ENCODE results near the gene TOLLIP. TPM values are rescaled to one million over a fixed set of nuclear protein-coding genes. Genes with fewer than 3 reads are reported as not detected.

TOLLIP gene
- total RNA-seq, 1 experiment from 2014 or later, result 53.4 TPM

DNA sequence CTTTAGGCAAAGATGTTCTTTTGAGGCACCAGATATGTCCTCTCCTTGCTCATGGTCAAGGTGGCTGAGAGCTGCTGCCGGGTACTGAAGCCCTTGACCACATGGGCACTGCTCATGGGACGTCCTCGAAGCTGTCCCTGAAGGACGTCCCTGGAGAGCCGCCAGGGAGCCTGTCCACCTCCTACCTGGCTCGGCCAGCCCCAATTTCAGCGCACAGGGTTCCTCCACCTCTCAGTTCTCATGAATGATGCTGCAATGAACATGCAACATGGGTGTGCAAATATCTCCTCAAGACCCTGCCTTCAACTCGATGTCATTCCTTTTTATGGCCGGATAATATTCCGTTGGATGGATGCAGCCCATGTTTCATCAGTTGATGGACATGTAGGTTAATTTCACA lies 24.4 kb upstream of the TOLLIP start:
- Mint-ChIP-seq H3K27me3 (ENCODE audit: unreplicated experiment) (no peaks in the 10 kb centered on the region), H3K27ac (ENCODE audit: unreplicated experiment) (no peak overlapping the region), H3K9me3 (ENCODE audit: low read depth, unreplicated experiment) (peaks cover 9% of the 10 kb centered on the region), H3K36me3 (ENCODE audit: insufficient read depth, unreplicated experiment) (peaks cover 18% of the 10 kb centered on the region), H3K4me1 (ENCODE audit: low read depth, unreplicated experiment) (no peaks in the 10 kb centered on the region), H3K4me3 (ENCODE audit: low read depth, unreplicated experiment) (no peak overlapping the region)
- no TSS peak for BruUV-seq (replicated peaks)
- intact Hi-C loops (cut with micrococcal nuclease; ENCODE audit: unreplicated experiment), result no loop called here
- no peak for DNase-seq
- CTCF ChIA-PET, result no interaction called here
- TF ChIP-seq, protein P1, sequence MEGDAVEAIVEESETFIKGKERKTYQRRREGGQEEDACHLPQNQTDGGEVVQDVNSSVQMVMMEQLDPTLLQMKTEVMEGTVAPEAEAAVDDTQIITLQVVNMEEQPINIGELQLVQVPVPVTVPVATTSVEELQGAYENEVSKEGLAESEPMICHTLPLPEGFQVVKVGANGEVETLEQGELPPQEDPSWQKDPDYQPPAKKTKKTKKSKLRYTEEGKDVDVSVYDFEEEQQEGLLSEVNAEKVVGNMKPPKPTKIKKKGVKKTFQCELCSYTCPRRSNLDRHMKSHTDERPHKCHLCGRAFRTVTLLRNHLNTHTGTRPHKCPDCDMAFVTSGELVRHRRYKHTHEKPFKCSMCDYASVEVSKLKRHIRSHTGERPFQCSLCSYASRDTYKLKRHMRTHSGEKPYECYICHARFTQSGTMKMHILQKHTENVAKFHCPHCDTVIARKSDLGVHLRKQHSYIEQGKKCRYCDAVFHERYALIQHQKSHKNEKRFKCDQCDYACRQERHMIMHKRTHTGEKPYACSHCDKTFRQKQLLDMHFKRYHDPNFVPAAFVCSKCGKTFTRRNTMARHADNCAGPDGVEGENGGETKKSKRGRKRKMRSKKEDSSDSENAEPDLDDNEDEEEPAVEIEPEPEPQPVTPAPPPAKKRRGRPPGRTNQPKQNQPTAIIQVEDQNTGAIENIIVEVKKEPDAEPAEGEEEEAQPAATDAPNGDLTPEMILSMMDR (IDR thresholded peaks at IDR 0.05; ENCODE audit: unreplicated experiment), result no peak

DNA sequence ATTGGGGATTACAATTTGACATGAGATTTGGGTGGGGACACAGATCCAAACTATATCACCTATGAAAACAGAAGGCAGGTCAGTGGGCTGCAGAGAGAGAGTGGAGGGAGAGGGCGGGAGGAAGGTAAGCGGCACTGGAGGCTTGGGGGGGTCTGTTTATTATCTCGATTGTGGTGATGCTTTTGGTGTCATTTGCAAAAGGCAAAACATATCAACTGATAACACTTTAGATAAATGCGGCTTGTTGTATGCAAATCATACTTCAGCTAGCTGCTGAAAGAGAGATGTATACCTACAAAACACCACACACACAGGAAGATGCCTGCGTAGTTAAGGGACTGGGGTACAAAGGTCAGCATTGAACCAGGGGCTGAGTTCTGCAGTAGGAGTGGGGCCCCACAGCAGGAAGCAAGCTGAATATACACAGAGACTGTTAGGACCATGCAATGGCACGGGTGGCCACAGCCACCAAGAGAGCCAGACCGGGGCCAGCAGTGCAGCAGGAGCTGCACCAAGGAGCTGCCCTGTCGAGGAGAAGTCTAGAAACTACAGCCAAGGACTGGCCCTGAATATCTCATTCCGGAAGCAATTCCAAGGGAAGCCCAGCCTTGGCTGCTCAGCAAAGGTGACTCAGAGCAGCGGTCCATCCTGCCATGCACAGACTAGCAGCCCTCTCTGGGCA lies 23.8 kb upstream of the TOLLIP start:
- CTCF ChIA-PET, result no interaction called here
- H3K36me3 Mint-ChIP-seq (ENCODE audit: insufficient read depth, unreplicated experiment), result peaks cover 18% of the 10 kb centered on the region
- no peaks in the 10 kb centered on the region for H3K4me1 Mint-ChIP-seq (ENCODE audit: low read depth, unreplicated experiment)
- no peak for DNase-seq
- H3K4me3 Mint-ChIP-seq (ENCODE audit: low read depth, unreplicated experiment), result no peak overlapping the region
- no peaks in the 10 kb centered on the region for H3K27me3 Mint-ChIP-seq (ENCODE audit: unreplicated experiment)
- intact Hi-C loops (cut with micrococcal nuclease; ENCODE audit: unreplicated experiment), result no loop called here
- H3K9me3 Mint-ChIP-seq (ENCODE audit: low read depth, unreplicated experiment), result peaks cover 13% of the 10 kb centered on the region
- no TSS peak for BruUV-seq (replicated peaks)
- no peak overlapping the region for H3K27ac Mint-ChIP-seq (ENCODE audit: unreplicated experiment)
- TF ChIP-seq, protein P1 (IDR thresholded peaks at IDR 0.05; ENCODE audit: unreplicated experiment), result no peak

DNA sequence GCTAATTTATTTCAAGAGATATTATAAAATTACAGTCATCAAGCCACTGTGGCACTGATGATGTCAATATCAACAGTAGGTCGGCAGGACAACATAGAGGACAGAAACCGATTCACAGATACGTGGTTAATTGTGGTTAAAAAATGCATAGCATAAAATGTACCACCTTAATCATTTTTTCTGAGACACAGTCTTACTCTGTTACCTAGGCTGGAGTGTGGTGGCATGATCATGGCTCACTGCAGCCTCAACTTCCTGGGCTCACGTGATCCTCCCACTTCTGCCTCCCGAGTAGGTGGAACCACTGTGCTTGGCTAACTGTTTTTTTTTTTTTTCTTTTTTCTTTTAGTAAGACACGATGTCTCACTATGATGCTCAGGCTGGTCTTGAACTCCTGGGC lies 21.0 kb upstream of the TOLLIP start:
- no peaks in the 10 kb centered on the region for H3K4me1 Mint-ChIP-seq (ENCODE audit: low read depth, unreplicated experiment)
- peaks cover 13% of the 10 kb centered on the region for H3K9me3 Mint-ChIP-seq (ENCODE audit: low read depth, unreplicated experiment)
- CTCF ChIA-PET, result no interaction called here
- TF ChIP-seq, protein P1 (IDR thresholded peaks at IDR 0.05; ENCODE audit: unreplicated experiment), result no peak
- H3K27me3 Mint-ChIP-seq (ENCODE audit: unreplicated experiment), result no peaks in the 10 kb centered on the region
- H3K27ac Mint-ChIP-seq (ENCODE audit: unreplicated experiment), result no peak overlapping the region
- intact Hi-C loops (cut with micrococcal nuclease; ENCODE audit: unreplicated experiment), result no loop called here
- no peak for DNase-seq
- no peak overlapping the region for H3K4me3 Mint-ChIP-seq (ENCODE audit: low read depth, unreplicated experiment)
- no TSS peak for BruUV-seq (replicated peaks)
- H3K36me3 Mint-ChIP-seq (ENCODE audit: insufficient read depth, unreplicated experiment), result peaks cover 6% of the 10 kb centered on the region

DNA sequence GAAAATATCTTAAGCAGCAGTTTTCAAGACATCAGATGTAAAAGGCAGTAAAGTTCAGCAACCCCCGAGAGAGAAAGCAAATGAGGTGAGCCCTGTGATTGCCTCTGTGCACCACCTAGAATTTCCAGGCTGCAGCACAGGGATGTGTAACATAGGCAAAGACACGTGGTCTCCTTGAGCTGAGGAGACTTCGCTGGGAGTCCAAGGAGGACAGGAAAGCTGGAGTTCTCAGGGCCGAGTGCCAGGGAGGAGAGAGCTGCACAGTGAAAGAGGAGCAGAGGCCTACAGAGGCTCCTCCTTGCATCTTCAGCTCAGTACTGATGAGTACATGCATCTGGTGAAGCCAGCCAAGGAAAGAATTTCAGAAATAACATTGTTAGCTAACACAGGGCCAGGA lies 17.6 kb upstream of the TOLLIP start:
- Mint-ChIP-seq H3K27ac (ENCODE audit: unreplicated experiment) (no peak overlapping the region), H3K4me1 (ENCODE audit: low read depth, unreplicated experiment) (peaks cover 16% of the 10 kb centered on the region), H3K4me3 (ENCODE audit: low read depth, unreplicated experiment) (no peak overlapping the region), H3K9me3 (ENCODE audit: low read depth, unreplicated experiment) (peaks cover 10% of the 10 kb centered on the region), H3K36me3 (ENCODE audit: insufficient read depth, unreplicated experiment) (peaks cover 4% of the 10 kb centered on the region), H3K27me3 (ENCODE audit: unreplicated experiment) (no peaks in the 10 kb centered on the region)
- intact Hi-C loops (cut with micrococcal nuclease; ENCODE audit: unreplicated experiment), result no loop called here
- no peak for DNase-seq
- TF ChIP-seq, protein P1 (IDR thresholded peaks at IDR 0.05; ENCODE audit: unreplicated experiment), result no peak
- BruUV-seq (replicated peaks), result no TSS peak
- CTCF ChIA-PET, result no interaction called here
